Urothelium cell line (cell line): Measurements from ENCODE around the gene ZSWIM8.
"Not testable (repeated sequence)": the region's sequence is repeated elsewhere in the genome, so short reads cannot be mapped to it uniquely, and the experiment has no call there.

Experiments used
- DNase-seq: peaks from one replicate; pipeline ENCODE4 v3.0.0; 2011; ENCODE audit warnings: low spot score, mixed read lengths
- FAIRE-seq: peaks from 2 replicates; lab custom pipeline; 2011; peaks lifted over from hg19 to GRCh38; lab: Jason Lieb, UNC

The ZSWIM8 gene

GRCh38 chr10:73814276-73814895, 29.0 kb downstream of the ZSWIM8 start:
- FAIRE-seq: no peak
- no peak for DNase-seq

GRCh38 chr10:73814896-73815718, 29.7 kb downstream of the ZSWIM8 start:
- no peak for FAIRE-seq
- peak; percentile 54 for DNase-seq

GRCh38 chr10:73815719-73816030, 30.3 kb downstream of the ZSWIM8 start:
- no peak for FAIRE-seq
- DNase-seq: no peak

- FAIRE-seq: no peak
Observed at GRCh38 chr10:73816917-73817729, 31.7 kb downstream of the ZSWIM8 start.

GRCh38 chr10:73817826-73818225, 32.4 kb downstream of the ZSWIM8 start:
- FAIRE-seq (no peak), DNase-seq (no peak)

More at GRCh38 chr10:73816917-73817729, 31.7 kb downstream of the ZSWIM8 start:
- no peak for DNase-seq

- FAIRE-seq (no peak), DNase-seq (no peak)
Observed at GRCh38 chr10:73818402-73818801, 33.0 kb downstream of the ZSWIM8 start.

GRCh38 chr10:73819081-73819480, 33.7 kb downstream of the ZSWIM8 start:
- DNase-seq: no peak
- FAIRE-seq: no peak

GRCh38 chr10:73819513-73820093, 34.2 kb downstream of the ZSWIM8 start:
- no peak for FAIRE-seq
- no peak for DNase-seq

- DNase-seq (no peak), FAIRE-seq (no peak)
Observed at GRCh38 chr10:73823391-73823790, 38.0 kb downstream of the ZSWIM8 start.

GRCh38 chr10:73824146-73824725, 38.8 kb downstream of the ZSWIM8 start:
- DNase-seq: no peak
- no peak for FAIRE-seq

- FAIRE-seq (peak; percentile 55), DNase-seq (peak; percentile 24)
Observed at GRCh38 chr10:73827346-73828089, 42.1 kb downstream of the ZSWIM8 start.

- DNase-seq: no peak
- no peak for FAIRE-seq
Observed at GRCh38 chr10:73828161-73828560, 42.8 kb downstream of the ZSWIM8 start.

- not testable (repeated sequence) for DNase-seq, FAIRE-seq
Observed at GRCh38 chr10:73829090-73829489, 43.7 kb downstream of the ZSWIM8 start.

GRCh38 chr10:73836427-73836980, 51.1 kb downstream of the ZSWIM8 start:
- no peak for DNase-seq
- FAIRE-seq: no peak

GRCh38 chr10:73837072-73837471, 51.7 kb downstream of the ZSWIM8 start:
- DNase-seq: no peak

GRCh38 chr10:73838008-73838567, 52.7 kb downstream of the ZSWIM8 start:
- no peak for FAIRE-seq
- no peak for DNase-seq

More at GRCh38 chr10:73837072-73837471, 51.7 kb downstream of the ZSWIM8 start:
- FAIRE-seq: no peak

- DNase-seq: no peak
- no peak for FAIRE-seq
Observed at GRCh38 chr10:73838827-73839226, 53.4 kb downstream of the ZSWIM8 start.

- DNase-seq: no peak
- no peak for FAIRE-seq
Observed at GRCh38 chr10:73839276-73839966, 54.0 kb downstream of the ZSWIM8 start.

- FAIRE-seq (no peak), DNase-seq (no peak)
Observed at GRCh38 chr10:73840056-73840402, 54.6 kb downstream of the ZSWIM8 start.
